ENCODE measurements around the gene TP53I3. TPM values are rescaled to one million over a fixed set of nuclear protein-coding genes. Genes with fewer than 3 reads are reported as not detected.
"Not testable (repeated sequence)": the region's sequence is repeated elsewhere in the genome, so short reads cannot be mapped to it uniquely, and the experiment has no call there.

Gene TP53I3
- total RNA-seq, 1 experiment from 2014 or later: 20.1 TPM

- Histone ChIP-seq H3K36me3 (ENCODE audit: control insufficient read depth in 1 of 2, insufficient read depth in 2 of 2, low read length in 2 of 2) (no peaks in the 10 kb centered on the region), H3K4me2 (ENCODE audit: low read length) (peak overlapping the region; percentile 20; the same call in 1 of the 2 replicates), H4K20me1 (ENCODE audit: insufficient read depth) (no peaks in the 10 kb centered on the region), H3K4me3 (replicated peaks in 1 of 2; ENCODE audit: low read depth in 1 of 2, low read length in 2 of 2) (no peak overlapping the region), H3K27ac (ENCODE audit: low read depth, low read length) (no peak overlapping the region), H3K9me3 (ENCODE audit: control insufficient read depth in 1 of 2, insufficient read depth in 1 of 2, low read depth in 1 of 2, low read length in 2 of 2) (no peaks in the 10 kb centered on the region), H3K9me2 (ENCODE audit: insufficient read depth) (no peaks in the 10 kb centered on the region), H3K79me2 (ENCODE audit: insufficient read depth, low read length) (no peaks in the 10 kb centered on the region), H2AFZ (ENCODE audit: low read depth, low read length, poor library complexity, severe bottlenecking) (no peak overlapping the region), H3K27me3 (ENCODE audit: insufficient read depth, low read length) (no peaks in the 10 kb centered on the region), H3K9ac (ENCODE audit: low read length) (no peak overlapping the region), H3K4me1 (ENCODE audit: control insufficient read depth in 1 of 2, insufficient read depth in 2 of 2, low read length in 2 of 2) (peaks cover 4 to 22% of the 10 kb centered on the region in 2 experiments; a peak in 3 of 4 replicates)
- ChIA-PET RAD21 (ENCODE audit: low non-redundant PET in 1 of 2, low total read pairs in 2 of 2, uncharacterized antibody in 2 of 2, unreplicated experiment in 2 of 2) (no interaction called here), POLR2A (no interaction called here), CTCF (no interaction called here)
- ATAC-seq: no peak
- no peak for DNase-seq (ENCODE audit: low read depth, low spot score)
- intact Hi-C loops (cut with micrococcal nuclease): no loop called here
- no TSS peak for BruUV-seq (replicated peaks)
- TF ChIP-seq POLR2AphosphoS5 (IDR thresholded peaks at IDR 0.05; ENCODE audit: low read depth, low read length): no peak
- TF ChIP-seq EZH2phosphoT487 (IDR thresholded peaks at IDR 0.05; ENCODE audit: borderline replicate concordance): no peak
- TF ChIP-seq POLR2A (IDR thresholded peaks at IDR 0.05; ENCODE audit: borderline replicate concordance, extremely low read depth, insufficient read depth, insufficient read length): no peak
- TF ChIP-seq CEBPB (IDR thresholded peaks at IDR 0.05; ENCODE audit: low read depth): no peak
- TF ChIP-seq CTCF (IDR thresholded peaks at IDR 0.05 in 2 of 3, conservative IDR thresholded peaks at IDR 0.05 in 1 of 3; ENCODE audit: borderline replicate concordance in 1 of 3, insufficient read depth in 1 of 3, low read depth in 2 of 3, low read length in 2 of 3): no peak
- no peak for TF ChIP-seq CBX3 (IDR thresholded peaks at IDR 0.05; ENCODE audit: low read depth)
- no peak for TF ChIP-seq ATF3 (IDR thresholded peaks at IDR 0.05)
- no peak for TF ChIP-seq ZFX (IDR thresholded peaks at IDR 0.05)
- no peak for TF ChIP-seq TCF7L2 (IDR thresholded peaks at IDR 0.05; ENCODE audit: borderline replicate concordance, extremely low read depth, insufficient read depth, insufficient read length)
- TF ChIP-seq RAD21 (IDR thresholded peaks at IDR 0.05; ENCODE audit: low read depth): no peak
- TF ChIP-seq ZNF274 (IDR thresholded peaks at IDR 0.05; ENCODE audit: low read depth, low read length): no peak
- no peak for TF ChIP-seq MAX (IDR thresholded peaks at IDR 0.05)
- TF ChIP-seq FOSL1 (IDR thresholded peaks at IDR 0.05; ENCODE audit: low read depth): no peak
- TF ChIP-seq SIN3A (IDR thresholded peaks at IDR 0.05; ENCODE audit: low read depth): no peak
Observed at GRCh38 chr2:24110660-24111303, 26.1 kb upstream of the TP53I3 start.

GRCh38 chr2:24109431-24109830 lies 24.8 kb upstream of the TP53I3 start:
- H4K20me1 ChIP-seq (ENCODE audit: insufficient read depth); DNase-seq (ENCODE audit: low read depth, low spot score); H3K4me3 ChIP-seq (replicated peaks in 1 of 2; ENCODE audit: low read depth in 1 of 2, low read length in 2 of 2); H3K9me3 ChIP-seq (ENCODE audit: control insufficient read depth in 1 of 2, insufficient read depth in 1 of 2, low read depth in 1 of 2, low read length in 2 of 2); RAD21 ChIA-PET (ENCODE audit: low non-redundant PET in 1 of 2, low total read pairs in 2 of 2, uncharacterized antibody in 2 of 2, unreplicated experiment in 2 of 2); intact Hi-C loops (cut with micrococcal nuclease); H3K9ac ChIP-seq (ENCODE audit: low read length); H3K27ac ChIP-seq (ENCODE audit: low read depth, low read length); BruUV-seq (replicated peaks); ATAC-seq; H3K9me2 ChIP-seq (ENCODE audit: insufficient read depth); H3K27me3 ChIP-seq (ENCODE audit: insufficient read depth, low read length); H3K79me2 ChIP-seq (ENCODE audit: insufficient read depth, low read length); H3K36me3 ChIP-seq (ENCODE audit: control insufficient read depth in 1 of 2, insufficient read depth in 2 of 2, low read length in 2 of 2); POLR2A ChIA-PET; H2AFZ ChIP-seq (ENCODE audit: low read depth, low read length, poor library complexity, severe bottlenecking); H3K4me2 ChIP-seq (ENCODE audit: low read length): not testable (repeated sequence)
- peaks cover 4 to 22% of the 10 kb centered on the region in 2 experiments; a peak in 3 of 4 replicates for H3K4me1 ChIP-seq (ENCODE audit: control insufficient read depth in 1 of 2, insufficient read depth in 2 of 2, low read length in 2 of 2)
- CTCF ChIA-PET: interaction anchor here (1.5 kb wide), 1 partner anchor 25 kb away, joined by 5 read pairs; the partner anchor contains the start of gene TP53I3
